Gastrocnemius medialis (tissue), 4 donors: ENCODE data around the gene UPK3A. TPM values are rescaled to one million over a fixed set of nuclear protein-coding genes. Genes with fewer than 3 reads are reported as not detected.
A peak's percentile ranks its signal among the peaks of the same experiment; 100 is the strongest.

Experiments used
- ATAC-seq, 2 donors: fragments of 150-250 bp; one replicate each; pipeline ENCODE4 v1.9.1; 2016
- DNase-seq, 2 donors: peaks; one replicate each; pipeline ENCODE4 v3.0.0-alpha.2; 2019
- H3K27ac ChIP-seq, 4 donors: fragments of 200-600 bp; sonication (generic); 1 replicate in 1 of 4; 2 replicates in 3 of 4; pipeline ENCODE4 v1.5.1; 2016 to 2018; ENCODE audit warnings: mild to moderate bottlenecking in 2 of 4, moderate library complexity in 1 of 4
- H3K27me3 ChIP-seq, 3 donors: fragments of 200-600 bp; sonication (generic) in 2 of 3; 1 replicate in 1 of 3; 2 replicates in 2 of 3; pipeline versions ENCODE4 v1.5.1 to v1.6.0; 2016 to 2019; ENCODE audit warnings: mild to moderate bottlenecking in 1 of 3, moderate library complexity in 1 of 3
- H3K36me3 ChIP-seq, 2 donors: fragments of 200-600 bp; sonication (generic) in 1 of 2; one replicate each; pipeline ENCODE4 v1.5.1; 2017 to 2018
- H3K4me1 ChIP-seq, 2 donors: fragments of 200-600 bp; sonication (generic) in 1 of 2; one replicate each; pipeline ENCODE4 v1.5.1; 2016 to 2017; ENCODE audit warnings: mild to moderate bottlenecking in 2 of 2
- H3K4me3 ChIP-seq, 4 donors: fragments of 200-600 bp; sonication (generic) in 3 of 4; 1 replicate in 1 of 4; 2 replicates in 3 of 4; pipeline ENCODE4 v1.5.1; 2016 to 2019; ENCODE audit warnings: mild to moderate bottlenecking in 2 of 4
- H3K9me3 ChIP-seq, 3 donors: fragments of 200-600 bp; sonication (generic) in 2 of 3; 1 replicate in 1 of 3; 2 replicates in 2 of 3; pipeline ENCODE4 v1.5.1; 2016 to 2019
- CTCF ChIP-seq, 5 experiments: fragments of 450-650 bp in 3 of 5; fragments of 200-600 bp in 2 of 5; sonication (generic) in 2 of 5; IDR thresholded peaks in 4 of 5; conservative IDR thresholded peaks in 1 of 5; 1 replicate in 4 of 5; 2 replicates in 1 of 5; pipeline ENCODE4 v1.5.1; 2016 to 2019; ENCODE audit warnings: antibody characterized with exemption in 5 of 5, mild to moderate bottlenecking in 3 of 5, moderate library complexity in 3 of 5
- POLR2A ChIP-seq, 2 donors: fragments of 450-650 bp; IDR thresholded peaks; one replicate each; pipeline ENCODE4 v1.6.1; 2017; ENCODE audit warnings: antibody characterized with exemption in 2 of 2, mild to moderate bottlenecking in 2 of 2, moderate library complexity in 2 of 2
- in situ Hi-C, 4 donors: fragments of 200-750 bp; cut with MboI; loops; one replicate each; pipeline versions ENCODE4 v1.15.0 to v1.8.0; 2017; ENCODE audit warnings: low sequenced_read_pairs in 4 of 4
- intact Hi-C: fragments of 100-400 bp; cut with DNase I; formaldehyde crosslinking; loops from one replicate; pipeline ENCODE4 v1.15.1; 2023; ENCODE audit warnings: low total_unique reads
- total RNA-seq, 4 donors: library from RNA; depleted of rRNA; stranded (reverse); fragments of >200 nt; gene quantifications; one replicate each; pipeline versions ENCODE4 v1.1.0 to v1.2.3, GENCODE V29; 2016

UPK3A gene
- total RNA-seq, 4 donors from 2014 or later, result 0.70 to 6.4 (median 2.1) TPM

GRCh38 chr22:45310977-45311531 is 26.3 kb downstream of the UPK3A start:
- ATAC-seq (no peak), DNase-seq (no peak)
- H3K36me3 ChIP-seq, result no peaks in the 10 kb centered on the region
- no peaks in the 10 kb centered on the region for H3K9me3 ChIP-seq
- in situ Hi-C loops (no loop called here), intact Hi-C loops (no loop called here)
- H3K27ac ChIP-seq, result peak overlapping the region; percentile 89 to 97 (median 96)
- no peaks in the 10 kb centered on the region for H3K27me3 ChIP-seq
- H3K4me3 ChIP-seq, result peak overlapping the region; percentile 79 to 95 (median 89)
- TF ChIP-seq POLR2A (IDR thresholded peaks at IDR 0.05) (no peak), CTCF (IDR thresholded peaks at IDR 0.05 in 4 of 5, conservative IDR thresholded peaks at IDR 0.05 in 1 of 5) (no peak)
- peaks cover 19% of the 10 kb centered on the region in 2 donors for H3K4me1 ChIP-seq

GRCh38 chr22:45312415-45312814 is 27.7 kb downstream of the UPK3A start:
- in situ Hi-C loops, result no loop called here
- no peaks in the 10 kb centered on the region for H3K9me3 ChIP-seq
- H3K36me3 ChIP-seq, result no peaks in the 10 kb centered on the region
- peaks cover 33% of the 10 kb centered on the region in 2 donors for H3K4me1 ChIP-seq
- no peak overlapping the region for H3K4me3 ChIP-seq
- ATAC-seq (no peak), DNase-seq (no peak)
- TF ChIP-seq CTCF (IDR thresholded peaks at IDR 0.05 in 4 of 5, conservative IDR thresholded peaks at IDR 0.05 in 1 of 5) (no peak), POLR2A (IDR thresholded peaks at IDR 0.05) (no peak)
- peak overlapping the region; percentile 9 to 96 (median 90) for H3K27ac ChIP-seq
- H3K27me3 ChIP-seq, result no peaks in the 10 kb centered on the region
- intact Hi-C loops, result no loop called here

- intact Hi-C loops (no loop called here), in situ Hi-C loops (no loop called here)
- Histone ChIP-seq H3K27ac (peak overlapping the region; percentile 7 to 91 (median 49)), H3K4me1 (peaks cover 37% of the 10 kb centered on the region in 2 donors), H3K9me3 (no peaks in the 10 kb centered on the region), H3K27me3 (no peaks in the 10 kb centered on the region), H3K36me3 (no peaks in the 10 kb centered on the region), H3K4me3 (no peak overlapping the region)
- DNase-seq (no peak), ATAC-seq (no peak)
- TF ChIP-seq POLR2A (IDR thresholded peaks at IDR 0.05), result no peak
- no peak for TF ChIP-seq CTCF (IDR thresholded peaks at IDR 0.05 in 4 of 5, conservative IDR thresholded peaks at IDR 0.05 in 1 of 5)
Measured at GRCh38 chr22:45312856-45313255, 28.1 kb downstream of the UPK3A start.

GRCh38 chr22:45314054-45314721 is 29.4 kb downstream of the UPK3A start:
- intact Hi-C loops, result no loop called here
- TF ChIP-seq POLR2A (IDR thresholded peaks at IDR 0.05) (no peak), CTCF (IDR thresholded peaks at IDR 0.05 in 4 of 5, conservative IDR thresholded peaks at IDR 0.05 in 1 of 5) (no peak)
- H3K9me3 ChIP-seq, result no peaks in the 10 kb centered on the region

More at GRCh38 chr22:45314054-45314721, 29.4 kb downstream of the UPK3A start:
- H3K27me3 ChIP-seq, result no peaks in the 10 kb centered on the region
- in situ Hi-C loops, result no loop called here
- H3K36me3 ChIP-seq, result no peaks in the 10 kb centered on the region
- peaks cover 45 to 51% of the 10 kb centered on the region in 2 donors for H3K4me1 ChIP-seq
- H3K4me3 ChIP-seq, result no peak overlapping the region
- ATAC-seq (no peak), DNase-seq (no peak)
- H3K27ac ChIP-seq, result peak overlapping the region; percentile 84 to 91 (median 88)
